HG03097 (cell line): ENCODE measurements around the gene PCNX2.

Experiments used
- ATAC-seq: cut with Tn5 transposase; IDR thresholded peaks from one replicate; pipeline ENCODE4 v1.9.1; 2021; ENCODE audit not compliant: unreplicated experiment, low FRiP score

The PCNX2 gene

DNA sequence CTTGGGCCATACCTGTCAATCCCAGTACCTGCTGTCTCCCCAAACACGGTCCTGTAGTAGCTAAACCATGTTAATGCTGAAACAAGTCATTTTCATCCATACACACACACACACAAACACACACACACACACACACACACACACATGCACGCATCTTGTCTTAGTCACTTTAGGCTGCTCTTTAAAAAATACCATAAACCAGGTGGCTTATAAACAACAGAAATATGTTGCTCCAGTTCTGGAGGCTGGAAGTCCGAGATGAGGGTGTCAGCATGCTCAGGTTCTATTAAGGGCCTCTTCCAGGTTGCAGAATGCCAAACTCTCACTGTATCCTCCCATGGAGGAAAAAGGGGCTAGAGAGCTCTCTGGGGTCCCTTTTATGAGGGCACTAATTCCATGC, 215.2 kb downstream of the PCNX2 start:
- no peak for ATAC-seq

DNA sequence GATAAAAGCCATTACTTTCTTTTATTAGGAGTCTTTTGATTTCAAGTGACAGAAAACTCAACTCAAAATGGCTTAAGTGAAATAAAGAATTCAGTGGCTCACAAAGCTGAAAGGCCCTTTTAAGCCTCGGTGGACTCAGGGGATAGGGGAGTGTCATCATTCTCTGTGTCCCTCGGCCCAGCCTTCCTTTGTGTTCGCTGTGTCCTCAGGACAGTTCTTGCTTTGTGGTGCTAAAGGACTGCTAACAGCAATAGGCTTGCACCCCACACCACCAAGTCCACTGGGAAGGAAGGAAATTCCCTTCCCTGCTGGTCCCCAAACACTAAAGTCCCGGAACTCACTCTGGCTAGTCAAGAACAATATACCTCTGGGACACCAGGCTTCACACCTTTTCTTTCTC, 216.0 kb downstream of the PCNX2 start:
- no peak for ATAC-seq

DNA sequence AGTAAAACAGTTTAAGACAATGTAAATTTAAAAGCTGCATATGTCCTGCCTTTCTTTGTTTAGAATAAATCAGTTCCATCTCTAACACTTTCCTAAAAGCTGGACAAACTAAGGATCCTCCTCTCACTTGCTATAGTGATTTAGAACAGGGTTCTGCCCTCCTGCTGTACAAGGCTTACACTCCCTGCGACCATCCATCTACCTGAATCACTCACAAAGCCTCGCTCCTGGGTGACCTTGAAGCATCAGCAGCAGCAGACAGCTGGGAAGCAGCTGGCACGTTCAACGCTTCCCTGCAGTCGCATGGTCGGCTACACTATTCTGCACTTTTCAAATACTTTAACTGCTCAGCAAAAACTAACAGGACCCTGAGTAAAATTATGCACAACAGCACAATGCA, 217.1 kb downstream of the PCNX2 start:
- no peak for ATAC-seq

GRCh38 chr1:233075915-233076295, 219.6 kb downstream of the PCNX2 start:
- ATAC-seq = no peak

DNA sequence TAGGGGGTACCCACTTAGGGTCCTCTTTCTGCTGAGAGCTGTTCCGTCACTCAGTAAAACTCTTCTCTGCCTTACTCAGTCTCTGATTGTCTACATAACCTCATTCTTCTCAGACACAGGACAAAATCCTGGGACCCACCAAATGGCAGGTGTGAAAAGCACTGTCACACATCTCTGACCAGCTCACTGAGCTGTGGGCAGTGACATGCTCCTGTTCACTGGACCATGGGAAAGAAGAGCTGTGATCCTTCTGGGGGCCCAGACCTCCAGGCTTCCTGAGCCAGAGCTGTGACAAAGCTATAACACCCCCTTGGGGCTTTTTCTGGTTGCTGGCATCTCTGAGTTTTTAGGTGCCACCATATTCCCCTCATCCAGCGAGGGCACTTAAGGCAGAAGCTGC, 229.4 kb downstream of the PCNX2 start:
- ATAC-seq = no peak

DNA sequence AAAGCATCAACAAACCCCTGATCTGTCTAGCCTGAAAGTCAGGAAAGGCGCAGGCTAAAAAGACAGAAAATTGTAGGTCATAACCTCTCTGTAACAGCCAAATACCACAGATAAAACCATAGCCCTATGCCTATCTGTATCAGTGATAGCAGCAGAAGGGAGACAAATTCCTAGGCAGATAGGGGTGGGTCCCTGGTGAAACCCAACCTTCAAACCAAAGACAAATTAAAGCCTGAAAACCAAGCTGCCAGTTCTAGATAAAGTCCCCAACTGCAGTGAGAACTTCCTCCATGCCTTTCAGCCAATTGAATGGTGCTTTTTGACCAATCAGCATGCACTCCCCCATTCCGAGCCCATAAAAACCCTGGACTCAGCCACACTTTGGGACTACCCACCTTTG, 229.8 kb downstream of the PCNX2 start:
- ATAC-seq = no peak

DNA sequence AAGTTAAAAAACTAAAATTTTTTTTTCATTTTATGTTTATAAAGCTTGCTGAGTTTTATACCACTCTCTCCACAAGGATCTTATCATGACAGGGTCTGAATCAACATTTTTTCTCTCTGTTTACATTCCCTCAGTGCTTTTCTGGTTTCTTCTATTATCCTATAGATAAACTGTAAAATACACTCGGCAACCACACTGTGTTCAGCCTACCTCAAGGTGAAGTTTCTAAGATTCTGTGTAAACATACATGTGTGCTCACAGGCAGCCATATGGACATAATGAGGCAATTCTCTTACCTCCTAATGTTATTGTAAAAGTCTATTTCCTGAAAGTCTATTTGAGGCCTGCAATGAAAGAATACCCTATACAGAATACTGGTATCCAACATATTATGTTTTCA, 230.5 kb downstream of the PCNX2 start:
- no peak for ATAC-seq

- no peak for ATAC-seq
These were observed 232.1 kb downstream of the PCNX2 start for GRCh38 chr1:233063462-233063861.

DNA sequence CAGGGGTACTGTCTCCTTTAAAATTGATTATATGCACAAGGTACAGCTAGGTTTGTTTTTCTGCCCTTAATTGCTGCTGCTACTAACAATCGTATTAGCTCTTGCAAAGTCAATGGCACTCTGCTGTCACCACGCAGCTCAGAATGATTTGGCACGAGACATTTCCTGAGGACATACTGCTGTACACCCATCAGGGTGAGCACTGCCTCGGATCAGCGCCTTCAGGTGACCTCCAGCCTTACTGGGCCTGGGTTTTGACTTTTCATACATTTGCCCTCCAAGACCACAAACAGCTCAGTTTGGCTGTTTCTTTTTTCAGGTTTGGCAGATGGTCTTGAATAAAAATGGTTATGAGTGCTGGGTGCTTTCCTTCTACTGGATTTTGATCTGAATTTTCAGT, 234.3 kb downstream of the PCNX2 start:
- ATAC-seq = no peak

- no peak for ATAC-seq
These were observed 235.0 kb downstream of the PCNX2 start for GRCh38 chr1:233060461-233060994.

GRCh38 chr1:233057836-233058235, 237.7 kb downstream of the PCNX2 start:
- no peak for ATAC-seq

DNA sequence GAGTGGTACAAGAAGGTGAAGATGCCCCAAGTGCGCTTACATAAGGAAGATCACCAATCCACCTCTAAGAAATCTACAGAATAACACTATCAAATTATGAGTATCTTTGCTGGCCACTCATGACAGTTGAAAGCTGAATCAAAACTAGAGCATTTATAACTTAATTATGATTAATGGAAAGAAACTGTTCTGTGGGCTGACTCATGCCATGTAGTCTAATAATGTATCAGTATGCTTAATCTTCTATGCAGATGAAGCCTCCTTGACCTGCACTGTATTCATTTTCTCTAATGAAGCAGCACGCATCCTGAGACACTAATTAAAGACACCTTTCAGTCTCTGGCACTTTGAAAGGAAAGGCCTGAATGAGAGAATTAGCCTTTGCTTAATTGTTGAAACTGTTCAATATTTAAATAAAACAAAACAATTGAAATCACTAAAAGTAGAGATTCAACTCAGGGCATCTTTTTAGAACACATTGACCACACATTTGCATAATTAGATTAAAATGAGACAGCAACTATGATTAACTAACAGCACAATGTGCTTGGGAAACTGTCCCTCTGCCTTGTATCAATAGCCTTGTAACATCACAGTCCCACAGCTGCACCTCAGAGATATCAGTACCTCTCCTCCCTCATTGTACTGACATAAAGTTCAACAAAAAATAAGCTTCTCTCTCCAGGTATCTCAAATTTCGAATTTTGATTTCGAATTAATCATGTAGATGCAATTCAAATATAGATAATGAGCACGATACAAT, 239.5 kb downstream of the PCNX2 start:
- no peak for ATAC-seq

DNA sequence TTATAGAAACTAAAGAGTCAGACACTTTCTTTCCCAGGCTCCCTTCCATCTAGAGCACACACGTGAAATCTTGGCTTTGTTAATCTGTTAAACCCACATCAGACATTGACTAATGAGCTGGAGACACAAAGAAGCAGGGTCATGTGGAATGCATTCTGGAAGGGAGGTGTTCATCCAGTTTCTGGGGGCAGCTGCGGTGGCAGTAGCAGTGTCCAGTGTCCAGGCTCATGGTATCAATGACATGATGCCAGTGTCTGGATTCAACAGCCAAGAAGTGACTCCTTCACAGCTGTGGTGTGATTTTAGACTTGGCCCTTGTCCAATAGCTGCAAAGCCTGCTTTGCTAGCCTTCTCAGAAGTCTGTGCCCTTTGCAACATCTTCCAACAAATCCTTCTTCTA, 249.9 kb downstream of the PCNX2 start:
- ATAC-seq = no peak

DNA sequence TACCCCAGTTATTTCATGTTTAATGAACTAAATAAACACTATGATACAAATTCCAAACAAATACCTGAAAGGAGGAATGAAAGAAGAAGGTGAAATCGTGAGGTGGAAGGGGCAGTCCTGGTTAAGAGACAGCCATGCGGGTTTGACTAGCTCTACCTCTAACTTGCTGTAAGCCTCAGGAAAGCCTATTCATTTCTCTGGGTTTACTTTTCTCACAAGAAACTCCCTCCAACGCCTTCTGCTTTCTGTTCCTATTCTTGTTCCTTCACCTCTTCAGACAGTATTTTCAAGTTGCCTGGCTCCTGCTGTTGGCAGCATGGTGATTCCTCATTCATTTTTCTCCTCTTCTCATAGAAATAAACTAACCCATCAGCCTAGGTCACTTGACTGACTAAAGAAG, 252.7 kb downstream of the PCNX2 start:
- no peak for ATAC-seq

DNA sequence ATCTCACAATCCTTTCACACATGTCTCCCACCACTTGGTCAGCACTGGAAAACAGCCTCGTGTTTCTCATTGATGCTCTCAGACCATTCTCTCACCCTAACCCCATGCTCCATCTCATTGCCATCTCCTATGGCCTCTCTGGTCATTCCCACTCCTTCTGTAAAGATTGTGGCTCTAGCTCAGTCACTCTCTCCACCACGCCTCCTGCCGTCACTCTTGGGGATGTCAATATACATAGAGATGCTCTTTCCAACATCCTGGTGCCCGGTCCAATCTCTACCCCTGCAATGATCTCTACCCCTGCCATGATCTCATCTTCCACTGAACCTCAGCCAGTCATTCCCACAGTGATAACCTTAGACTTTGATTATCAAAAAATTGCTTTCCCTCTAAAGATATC, 255.0 kb downstream of the PCNX2 start:
- ATAC-seq = no peak

DNA sequence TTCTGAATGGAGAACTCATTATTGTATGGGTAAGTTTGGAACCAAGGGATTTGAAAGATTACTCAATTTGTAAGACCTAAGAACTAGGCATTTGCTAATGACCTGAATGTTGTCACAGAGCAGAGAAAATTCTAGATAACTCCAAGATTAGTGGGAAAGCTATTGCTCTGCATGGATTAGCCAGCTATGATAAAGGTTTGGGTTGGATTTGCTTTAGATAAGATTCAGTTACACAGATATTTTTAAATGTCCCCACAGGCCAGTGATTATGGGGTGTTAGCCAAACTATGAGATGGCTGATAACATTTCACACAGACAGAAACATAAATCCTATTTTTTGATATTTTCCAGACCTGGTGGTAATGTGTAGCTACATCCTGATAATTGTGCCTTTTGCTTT, 256.9 kb downstream of the PCNX2 start:
- no peak for ATAC-seq

- no peak for ATAC-seq
These were observed 257.7 kb downstream of the PCNX2 start for GRCh38 chr1:233037843-233038242.

- ATAC-seq = no peak
These were observed 260.7 kb downstream of the PCNX2 start for GRCh38 chr1:233034836-233035235.

- no peak for ATAC-seq
These were observed 262.2 kb downstream of the PCNX2 start for GRCh38 chr1:233033361-233033760.

- no peak for ATAC-seq
These were observed 262.6 kb downstream of the PCNX2 start for GRCh38 chr1:233032916-233033315.

GRCh38 chr1:233031521-233031920, 264.0 kb downstream of the PCNX2 start:
- ATAC-seq = no peak

DNA sequence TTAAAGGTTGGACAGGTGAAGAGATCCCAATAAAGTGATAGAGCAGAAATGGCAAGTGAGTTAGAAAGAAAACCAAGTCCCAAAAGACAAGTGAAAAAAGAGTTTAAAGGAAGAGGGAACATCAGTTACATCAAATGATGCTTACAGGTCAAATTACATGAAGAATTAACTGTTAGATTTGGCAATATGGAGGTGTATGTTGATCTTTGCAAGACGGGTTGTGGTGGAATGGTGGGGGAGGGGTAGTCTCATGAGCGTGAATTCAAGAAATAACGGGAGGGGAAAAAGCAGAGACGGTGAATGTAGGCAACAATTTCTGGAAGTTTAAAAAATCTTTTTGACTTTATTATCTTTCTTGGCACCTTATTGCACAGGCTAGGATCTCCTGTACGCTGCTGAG, 268.5 kb downstream of the PCNX2 start:
- ATAC-seq = no peak

DNA sequence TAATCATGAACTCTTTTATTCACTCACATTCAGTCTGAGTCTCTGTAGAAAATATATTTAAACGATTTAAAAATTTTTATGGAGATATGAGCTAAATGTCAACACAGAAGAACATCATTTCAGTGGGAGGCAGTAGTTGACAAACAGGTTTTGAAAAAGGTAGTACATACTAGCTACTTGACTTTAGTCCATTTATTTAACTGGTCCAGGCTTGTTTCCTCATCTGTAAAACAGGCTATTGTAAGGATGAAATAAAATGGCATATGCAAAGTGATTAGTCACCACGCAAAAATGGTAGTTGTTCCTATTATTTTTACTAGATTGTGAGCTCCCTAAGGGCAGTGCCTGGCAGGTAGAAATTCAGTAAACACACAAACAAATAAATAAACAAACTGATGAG, 270.0 kb downstream of the PCNX2 start:
- ATAC-seq = no peak
